GM19328 (cell line): ENCODE data around the gene ZC3H7A.
A peak's percentile ranks its signal among the peaks of the same experiment; 100 is the strongest.

ENCODE experiments used
- ATAC-seq: cut with Tn5 transposase; IDR thresholded peaks from one replicate; pipeline ENCODE4 v1.9.1; 2021; ENCODE audit warnings: mild to moderate bottlenecking, moderate library complexity; ENCODE audit not compliant: unreplicated experiment

ZC3H7A gene

GRCh38 chr16:11780991-11781680 lies 15.9 kb downstream of the ZC3H7A start:
- ATAC-seq = no peak

GRCh38 chr16:11779074-11779473 lies 18.0 kb downstream of the ZC3H7A start:
- ATAC-seq = no peak

- no peak for ATAC-seq
Measured at GRCh38 chr16:11774065-11774626, 22.9 kb downstream of the ZC3H7A start.

- ATAC-seq = no peak
Measured at GRCh38 chr16:11768849-11769248, 28.2 kb downstream of the ZC3H7A start.

- ATAC-seq = no peak
Measured at GRCh38 chr16:11762431-11762830, 34.6 kb downstream of the ZC3H7A start.

GRCh38 chr16:11759997-11760396 lies 37.1 kb downstream of the ZC3H7A start:
- ATAC-seq = no peak

GRCh38 chr16:11759163-11759834 lies 37.8 kb downstream of the ZC3H7A start:
- ATAC-seq = no peak

GRCh38 chr16:11757671-11758545 lies 39.1 kb downstream of the ZC3H7A start:
- ATAC-seq = no peak

- ATAC-seq = no peak
Measured at GRCh38 chr16:11756248-11756647, 40.8 kb downstream of the ZC3H7A start.

- no peak for ATAC-seq
Measured at GRCh38 chr16:11755022-11755760, 41.9 kb downstream of the ZC3H7A start.

- no peak for ATAC-seq
Measured at GRCh38 chr16:11752856-11753255, 44.2 kb downstream of the ZC3H7A start.

GRCh38 chr16:11750056-11750455 lies 47.0 kb downstream of the ZC3H7A start:
- ATAC-seq = no peak

GRCh38 chr16:11748404-11749254 lies 48.4 kb downstream of the ZC3H7A start:
- ATAC-seq = no peak

GRCh38 chr16:11747949-11748403 lies 49.1 kb downstream of the ZC3H7A start:
- no peak for ATAC-seq

- no peak for ATAC-seq
Measured at GRCh38 chr16:11744075-11744470, 53.0 kb downstream of the ZC3H7A start.

GRCh38 chr16:11743308-11744074 lies 53.6 kb downstream of the ZC3H7A start:
- ATAC-seq = peak; percentile 0

- peak; percentile 82 for ATAC-seq
Measured at GRCh38 chr16:11742536-11743307, 54.3 kb downstream of the ZC3H7A start, which contains the start of gene TXNDC11. Gene TXNDC11 (minus strand): TSS chr16:11742857. CDS start chr16:11742730, 127 bp downstream.

- peak; percentile 10 for ATAC-seq
Measured at GRCh38 chr16:11742093-11742535, 54.9 kb downstream of the ZC3H7A start.
